ENCODE results near the gene NUDT7.

GRCh38 chr16:77711179-77711578 is 11.1 kb upstream of the NUDT7 start:
- no peak for TF ChIP-seq POLR2A (IDR thresholded peaks at IDR 0.05; ENCODE audit: low read depth)
- TF ChIP-seq CTCF (IDR thresholded peaks at IDR 0.05) = no peak

Measured in esophagus muscularis mucosa (tissue), 3 donors.